Stimulated activated CD4-positive, alpha-beta T cell treated with anti-CD3 and anti-CD28 coated beads, Interleukin-15, amount 100 ng/mL, for 1 hour (primary cell): ENCODE measurements around the gene ACTL9.
"Not testable (repeated sequence)": the region's sequence is repeated elsewhere in the genome, so short reads cannot be mapped to it uniquely, and the experiment has no call there.

Experiments used
- DNase-seq, 2 donors: peaks; one replicate each; pipeline ENCODE4 v3.0.0-alpha.2; 2020; ENCODE audit warnings: low read depth in 1 of 2, low spot score in 1 of 2

ACTL9 gene

GRCh38 chr19:8698433-8699063 lies at the start of gene ACTL9:
TSS of gene ACTL9 (minus strand) at chr19:8698795. CDS start at chr19:8698701, 94 bp downstream.
- no peak for DNase-seq

- not testable (repeated sequence) for DNase-seq
Measured at GRCh38 chr19:8739291-8740065, 40.9 kb upstream of the ACTL9 start.

GRCh38 chr19:8738377-8738776 lies 39.8 kb upstream of the ACTL9 start:
- DNase-seq: no peak

GRCh38 chr19:8731428-8732169 lies 33.0 kb upstream of the ACTL9 start:
- DNase-seq: no peak

- DNase-seq: no peak
Measured at GRCh38 chr19:8724276-8724675, 25.7 kb upstream of the ACTL9 start.

- no peak for DNase-seq
Measured at GRCh38 chr19:8722032-8722431, 23.4 kb upstream of the ACTL9 start.

- DNase-seq: no peak
Measured at GRCh38 chr19:8721334-8721733, 22.7 kb upstream of the ACTL9 start, which contains the start of gene OR2Z1. TSS of gene OR2Z1 (plus strand) at chr19:8721634. CDS start at chr19:8731029, 9,395 bp downstream.

- DNase-seq: not testable (repeated sequence)
Measured at GRCh38 chr19:8710337-8710736, 11.7 kb upstream of the ACTL9 start.

- DNase-seq: no peak
Measured at GRCh38 chr19:8705742-8706141, 7.1 kb upstream of the ACTL9 start.

GRCh38 chr19:8705304-8705703 lies 6.7 kb upstream of the ACTL9 start:
- DNase-seq: not testable (repeated sequence)

- DNase-seq: no peak
Measured at GRCh38 chr19:8703223-8703622, 4.6 kb upstream of the ACTL9 start.

- DNase-seq: no peak
Measured at GRCh38 chr19:8702350-8702749, 3.8 kb upstream of the ACTL9 start.

GRCh38 chr19:8700956-8701355 lies 2.4 kb upstream of the ACTL9 start:
- no peak for DNase-seq

- no peak for DNase-seq
Measured at GRCh38 chr19:8699908-8700307, 1.3 kb upstream of the ACTL9 start.

GRCh38 chr19:8697671-8698432 lies 743 bp downstream of the ACTL9 start:
- no peak for DNase-seq

GRCh38 chr19:8696993-8697392 lies 1.6 kb downstream of the ACTL9 start:
- no peak for DNase-seq

- no peak for DNase-seq
Measured at GRCh38 chr19:8695911-8696310, 2.7 kb downstream of the ACTL9 start.

GRCh38 chr19:8695501-8695900 lies 3.1 kb downstream of the ACTL9 start:
- no peak for DNase-seq

GRCh38 chr19:8690753-8691539 lies 7.6 kb downstream of the ACTL9 start:
- DNase-seq: no peak

- DNase-seq: no peak
Measured at GRCh38 chr19:8688930-8689329, 9.7 kb downstream of the ACTL9 start.
